Psoas muscle (tissue), 8 donors: Measurements from ENCODE around the gene RHOBTB3. TPM values are rescaled to one million over a fixed set of nuclear protein-coding genes. Genes with fewer than 3 reads are reported as not detected.
"Not testable (repeated sequence)": the region's sequence is repeated elsewhere in the genome, so short reads cannot be mapped to it uniquely, and the experiment has no call there.

Experiments used
- ATAC-seq, 4 donors: fragments of 200-7000 bp; cut with Tn5 transposase; one replicate each; pipeline ENCODE4 v1.9.1; 2020; ENCODE audit warnings: moderate library complexity in 3 of 4, mild to moderate bottlenecking in 2 of 4
- DNase-seq, 2 donors: peaks; one replicate each; pipeline ENCODE4 v3.0.0-alpha.2; 2020
- H3K27ac ChIP-seq: fragments of 200-600 bp; one replicate; pipeline ENCODE4 v1.8.0; 2022
- H3K27me3 ChIP-seq, 3 donors: fragments of 200-600 bp in 1 of 3; one replicate each; pipeline versions ENCODE4 v1.6.1 to v1.8.0; 2013 to 2022; ENCODE audit warnings: low read length in 2 of 3, mild to moderate bottlenecking in 2 of 3, moderate library complexity in 1 of 3; ENCODE audit not compliant: insufficient read depth in 3 of 3
- H3K36me3 ChIP-seq, 2 donors: fragments of 200-600 bp in 1 of 2; one replicate each; pipeline versions ENCODE4 v1.6.1 to v1.8.0; 2013 to 2022; ENCODE audit warnings: low read depth in 1 of 2, mild to moderate bottlenecking in 1 of 2, moderate library complexity in 1 of 2; ENCODE audit not compliant: insufficient read depth in 1 of 2
- H3K4me1 ChIP-seq: fragments of 200-600 bp; one replicate; pipeline ENCODE4 v1.8.0; 2022
- H3K4me3 ChIP-seq: fragments of 200-600 bp; one replicate; pipeline ENCODE4 v1.8.0; 2022; ENCODE audit warnings: mild to moderate bottlenecking
- H3K9me3 ChIP-seq: fragments of 200-600 bp; one replicate; pipeline ENCODE4 v1.8.0; 2022
- WGBS, 3 donors: extraction: QIAGEN DNeasy Blood & Tissue Kit; methylation state at CpG; one replicate each; pipeline versions ENCODE4 v1.1.6 to v1.1.7; 2013; 5-methylcytosine and 5-hydroxymethylcytosine counted together
- intact Hi-C, 2 donors: fragments of 100-400 bp; cut with DNase I; formaldehyde crosslinking; loops; one replicate each; pipeline versions ENCODE4 v1.11.0 to v1.14.2; 2022
- polyA plus RNA-seq, 3 donors: library from polyadenylated mRNA; stranded (reverse); fragments of 200-250 nt; gene quantifications; one replicate each; pipeline ENCODE4 v1.2.3, GENCODE V29; 2013
- total RNA-seq, 4 donors: library from RNA; stranded (reverse); fragmentation: NEBNext Ultra II Directional in 2 of 4; extraction: Animal tissue kit (Norgen Biotek cat#: 25700) in 2 of 4; gene quantifications; one replicate each; pipeline versions ENCODE4 v1.2.1 to v1.2.4, GENCODE V29; 2021 to 2023
- TF ChIP-seq, protein P1 (sequence below): fragments of 200-600 bp; IDR thresholded peaks from one replicate; pipeline ENCODE4 v1.8.0; 2022; ENCODE audit warnings: antibody characterized with exemption
- donor health status: healthy with polysubstance abuse.
- donor health status: DM: no; HTN: no; CAD: no; lungs with moderate emphysema.
- donor health status: Bipolar disorder and iron deficiency.
- donor health status: healthy.
- donor health status: DM: yes; HTN: yes; CAD: no.
- donor health status: DM: no; HTN: no; CAD: no.
- donor health status: DM: no; HTN: no; CAD: no.
- donor health status: DM: yes; HTN: yes; CAD: no.

Gene RHOBTB3
- total and polyA plus RNA-seq, 7 donors: 19.0 to 86.0 (median 53.2) TPM

DNA sequence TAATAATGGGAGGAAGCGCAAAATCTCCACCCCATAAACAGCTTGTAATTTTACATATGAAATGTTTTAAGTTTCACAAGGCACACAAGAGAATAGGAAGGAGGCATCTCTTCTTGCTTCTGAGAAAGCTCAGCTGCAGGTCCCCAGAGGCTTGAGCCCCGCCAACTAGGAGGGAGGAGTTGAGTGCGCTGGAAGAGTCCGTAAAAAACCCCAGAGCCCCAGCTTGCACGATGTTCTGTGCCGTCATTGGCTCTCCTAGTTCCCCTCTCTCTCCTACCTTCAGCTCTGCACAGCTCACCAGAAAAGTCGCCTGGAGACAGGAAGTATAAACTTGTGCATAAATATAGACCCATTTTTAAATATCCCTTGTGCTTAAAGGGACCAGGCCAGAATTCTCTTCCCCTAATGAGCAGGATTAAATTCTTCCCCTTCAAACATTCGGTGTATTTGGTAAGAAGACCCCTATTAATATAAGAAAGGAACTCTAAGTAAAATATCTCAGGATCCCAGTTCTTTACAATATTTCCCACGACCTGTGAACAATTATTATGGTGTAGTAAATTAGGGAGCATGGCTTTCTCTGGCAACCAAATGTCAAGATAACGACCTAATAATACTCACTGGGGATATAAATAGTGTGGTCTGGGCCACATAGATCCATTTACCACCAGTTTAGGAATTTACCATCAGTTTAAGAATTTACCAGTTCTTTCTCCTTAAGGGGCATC lies 77.7 kb downstream of the RHOBTB3 start:
- no peaks in the 10 kb centered on the region for H3K9me3 ChIP-seq
- peak overlapping the region; percentile 95 for H3K27ac ChIP-seq
- peaks cover 39% of the 10 kb centered on the region for H3K4me1 ChIP-seq
- H3K27me3 ChIP-seq: no peaks in the 10 kb centered on the region
- peak overlapping the region; percentile 29 for H3K4me3 ChIP-seq
- H3K36me3 ChIP-seq: peaks cover 3 to 10% of the 10 kb centered on the region in 2 donors
- ATAC-seq: peak; percentile 39 to 67 (median 62)
- intact Hi-C loops: no loop called here
- TF ChIP-seq, protein P1, sequence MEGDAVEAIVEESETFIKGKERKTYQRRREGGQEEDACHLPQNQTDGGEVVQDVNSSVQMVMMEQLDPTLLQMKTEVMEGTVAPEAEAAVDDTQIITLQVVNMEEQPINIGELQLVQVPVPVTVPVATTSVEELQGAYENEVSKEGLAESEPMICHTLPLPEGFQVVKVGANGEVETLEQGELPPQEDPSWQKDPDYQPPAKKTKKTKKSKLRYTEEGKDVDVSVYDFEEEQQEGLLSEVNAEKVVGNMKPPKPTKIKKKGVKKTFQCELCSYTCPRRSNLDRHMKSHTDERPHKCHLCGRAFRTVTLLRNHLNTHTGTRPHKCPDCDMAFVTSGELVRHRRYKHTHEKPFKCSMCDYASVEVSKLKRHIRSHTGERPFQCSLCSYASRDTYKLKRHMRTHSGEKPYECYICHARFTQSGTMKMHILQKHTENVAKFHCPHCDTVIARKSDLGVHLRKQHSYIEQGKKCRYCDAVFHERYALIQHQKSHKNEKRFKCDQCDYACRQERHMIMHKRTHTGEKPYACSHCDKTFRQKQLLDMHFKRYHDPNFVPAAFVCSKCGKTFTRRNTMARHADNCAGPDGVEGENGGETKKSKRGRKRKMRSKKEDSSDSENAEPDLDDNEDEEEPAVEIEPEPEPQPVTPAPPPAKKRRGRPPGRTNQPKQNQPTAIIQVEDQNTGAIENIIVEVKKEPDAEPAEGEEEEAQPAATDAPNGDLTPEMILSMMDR: no peak
- 9 to 20% (median 12%) methylated on average over 10 of the region's 10 CpGs for WGBS, 3 donors
- peak; percentile 84 to 90 for DNase-seq

DNA sequence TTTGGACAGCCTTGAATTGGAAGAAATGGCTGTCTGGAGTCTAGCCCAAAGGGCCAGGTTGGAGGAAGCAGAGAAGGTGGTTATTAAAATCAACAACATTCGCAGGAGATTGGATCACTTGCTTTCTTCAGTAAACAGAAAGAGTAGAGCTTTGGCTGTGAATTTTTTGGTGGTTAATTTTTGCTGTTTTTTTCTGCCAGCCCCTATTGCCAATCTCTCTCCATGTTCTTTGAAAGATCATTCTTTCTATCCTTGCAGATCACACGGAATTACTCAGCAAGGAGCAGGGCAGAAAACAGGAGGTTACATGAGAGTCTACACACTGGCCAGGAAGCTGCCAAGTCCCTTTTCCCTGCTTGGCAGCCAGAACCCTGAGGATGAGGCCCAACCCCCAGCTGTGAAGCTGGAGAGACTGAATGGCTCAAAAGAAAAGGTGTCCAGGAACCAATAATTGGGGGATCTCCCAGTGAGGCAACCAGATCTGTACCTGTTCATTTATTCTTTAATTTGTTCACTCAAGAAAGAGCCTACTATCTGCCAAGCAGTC lies 78.4 kb downstream of the RHOBTB3 start:
- intact Hi-C loops: no loop called here
- Histone ChIP-seq H3K27ac (peak overlapping the region; percentile 95), H3K36me3 (peaks cover 1 to 16% of the 10 kb centered on the region in 2 donors), H3K9me3 (no peaks in the 10 kb centered on the region), H3K4me1 (peaks cover 38% of the 10 kb centered on the region), H3K4me3 (peak overlapping the region; percentile 29), H3K27me3 (no peaks in the 10 kb centered on the region)
- TF ChIP-seq, protein P1: no peak
- WGBS, 3 donors: 9 to 23% (median 10%) methylated on average over 2 of the region's 2 CpGs
- ATAC-seq (peak; percentile 47 to 73 (median 64)), DNase-seq (peak in 1 of 2 donors; percentile 66)

- H3K27me3 ChIP-seq: no peaks in the 10 kb centered on the region
- H3K4me3 ChIP-seq: no peak overlapping the region
- peak overlapping the region; percentile 95 for H3K27ac ChIP-seq
- ATAC-seq (peak in 3 of 4 donors; percentile 15 to 23 (median 15)), DNase-seq (no peak)
- H3K9me3 ChIP-seq: no peaks in the 10 kb centered on the region
- intact Hi-C loops: no loop called here
- 33 to 48% (median 44%) methylated on average over 5 of the region's 5 CpGs for WGBS, 3 donors
- H3K36me3 ChIP-seq: peaks cover 8 to 27% of the 10 kb centered on the region in 2 donors
- H3K4me1 ChIP-seq: peaks cover 48% of the 10 kb centered on the region
- TF ChIP-seq, protein P1: no peak
Observed at GRCh38 chr5:95810305-95811125, 79.4 kb downstream of the RHOBTB3 start.

DNA sequence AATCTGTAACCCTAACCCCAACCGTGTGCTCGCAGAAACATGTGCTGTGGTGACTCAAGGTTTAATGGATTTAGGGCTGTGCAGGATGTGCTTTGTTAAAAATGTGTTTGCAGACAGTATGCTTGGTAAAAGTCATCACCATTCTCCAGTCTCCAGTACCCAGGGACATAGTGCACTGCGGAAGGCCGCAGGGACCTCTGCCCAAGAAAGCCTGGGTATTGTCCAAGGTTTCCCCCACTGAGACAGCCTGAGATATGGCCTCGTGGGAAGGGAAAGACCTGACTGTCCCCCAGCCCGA lies 79.9 kb downstream of the RHOBTB3 start:
- H3K4me3 ChIP-seq, ATAC-seq, H3K27me3 ChIP-seq, intact Hi-C loops, DNase-seq, H3K9me3 ChIP-seq: not testable (repeated sequence)
- H3K27ac ChIP-seq: peak overlapping the region; percentile 95
- 73 to 83% (median 76%) methylated on average over 6 of the region's 6 CpGs for WGBS, 3 donors
- H3K4me1 ChIP-seq: peaks cover 54% of the 10 kb centered on the region
- H3K36me3 ChIP-seq: peaks cover 12 to 32% of the 10 kb centered on the region in 2 donors

DNA sequence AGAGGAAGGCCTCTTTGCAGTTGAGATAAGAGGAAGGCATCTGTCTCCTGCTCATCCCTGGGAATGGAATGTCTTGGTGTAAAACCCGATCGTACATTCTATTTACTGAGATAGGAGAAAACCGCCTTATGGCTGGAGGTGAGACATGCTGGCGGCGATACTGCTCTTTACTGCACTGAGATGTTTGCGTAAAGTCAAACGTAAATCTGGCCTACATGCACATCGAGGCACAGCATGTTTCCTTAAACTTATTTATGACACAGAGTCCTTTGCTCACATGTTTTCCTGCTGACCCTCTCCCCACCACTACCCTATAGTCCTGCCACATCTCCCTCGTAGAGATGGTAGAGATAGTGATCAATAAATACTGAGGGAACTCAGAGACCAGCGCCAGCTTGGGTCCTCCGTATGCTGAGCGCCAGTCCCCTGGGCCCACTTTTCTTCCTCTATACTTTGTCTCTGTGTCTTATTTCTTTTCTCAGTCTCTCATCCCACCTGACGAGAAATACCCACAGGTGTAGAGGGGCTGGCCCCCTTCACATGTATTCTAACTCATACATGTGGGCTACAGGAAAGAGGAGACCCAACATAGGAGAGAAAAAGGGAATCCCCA lies 80.4 kb downstream of the RHOBTB3 start:
- Histone ChIP-seq H3K36me3 (peaks cover 12 to 37% of the 10 kb centered on the region in 2 donors), H3K27ac (peak overlapping the region; percentile 95), H3K4me1 (peaks cover 58% of the 10 kb centered on the region)
- H3K4me3 ChIP-seq, H3K27me3 ChIP-seq, DNase-seq, H3K9me3 ChIP-seq, ATAC-seq, intact Hi-C loops: not testable (repeated sequence)
- 86 to 88% (median 88%) methylated on average over 13 of the region's 13 CpGs for WGBS, 3 donors
